Neural progenitor cell (in vitro differentiated cells): ENCODE measurements around the gene CYFIP2.

Experiments
- CTCF ChIP-seq: fragments of 200-600 bp; sonication (generic); IDR thresholded peaks from 2 replicates; pipeline ENCODE4 v1.5.1; 2017; ENCODE audit warnings: antibody characterized with exemption, mild to moderate bottlenecking
- EZH2 ChIP-seq: fragments of 200-600 bp; sonication (generic); IDR thresholded peaks from 2 replicates; pipeline ENCODE4 v1.6.1; 2017; ENCODE audit warnings: antibody characterized with exemption, mild to moderate bottlenecking, moderate library complexity
- EZH2phosphoT487 ChIP-seq: fragments of 200-600 bp; sonication (generic); IDR thresholded peaks from 2 replicates; pipeline ENCODE4 v1.6.1; 2017; ENCODE audit warnings: antibody characterized with exemption

GRCh38 chr5:157388111-157388710 is 122.3 kb downstream of the CYFIP2 start:
- TF ChIP-seq CTCF (no peak), EZH2 (no peak), EZH2phosphoT487 (no peak)
